Esophagus squamous epithelium (tissue), 4 donors: ENCODE results near the gene KRI1.
A peak's percentile ranks its signal among the peaks of the same experiment; 100 is the strongest.

Experiments used
- CTCF ChIP-seq, 6 experiments: fragments of 450-650 bp in 4 of 6; fragments of 200-600 bp in 2 of 6; sonication (generic) in 2 of 6; IDR thresholded peaks; one replicate each; pipeline ENCODE4 v1.5.1; 2016 to 2019; ENCODE audit warnings: antibody characterized with exemption in 6 of 6, mild to moderate bottlenecking in 4 of 6, moderate library complexity in 4 of 6
- POLR2A ChIP-seq, 4 donors: fragments of 450-650 bp; IDR thresholded peaks; one replicate each; pipeline ENCODE4 v1.6.1; 2017; ENCODE audit warnings: antibody characterized with exemption in 4 of 4, mild to moderate bottlenecking in 4 of 4, moderate library complexity in 3 of 4

- TF ChIP-seq CTCF (IDR thresholded peaks at IDR 0.05) (peak; percentile 73 to 89 (median 86)), POLR2A (IDR thresholded peaks at IDR 0.05) (no peak)
These were observed 60.1 kb downstream of the KRI1 start for GRCh38 chr19:10505583-10506229.
